Measurements from ENCODE around the gene SNAPIN. TPM values are rescaled to one million over a fixed set of nuclear protein-coding genes. Genes with fewer than 3 reads are reported as not detected.
A peak's percentile ranks its signal among the peaks of the same experiment; 100 is the strongest.

Gene SNAPIN
- total RNA-seq, 1 experiment from 2014 or later: 34.1 TPM

DNA sequence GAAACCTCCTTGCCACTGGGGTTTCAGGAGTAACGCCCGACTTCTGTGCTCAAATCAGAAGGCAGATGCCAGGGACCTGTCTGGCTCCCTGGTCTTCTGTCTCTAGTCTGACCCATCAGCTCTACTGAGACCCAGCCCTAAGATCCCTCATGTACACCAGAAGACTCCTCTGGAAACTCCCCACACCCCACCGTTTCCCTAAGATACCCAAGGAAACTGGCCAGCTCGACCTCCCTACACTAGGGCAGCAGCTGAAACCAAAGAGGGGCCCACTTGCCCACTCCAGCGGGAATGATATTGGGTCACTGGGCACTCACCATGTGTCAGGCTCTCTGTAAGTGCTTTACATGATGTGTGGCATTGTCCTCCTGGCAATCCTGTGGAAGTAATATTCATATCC is 45.1 kb upstream of the SNAPIN start:
- Mint-ChIP-seq H3K4me3 (ENCODE audit: unreplicated experiment) (peak overlapping the region; percentile 74), H3K27ac (ENCODE audit: unreplicated experiment) (peak overlapping the region; percentile 56), H3K4me1 (ENCODE audit: low read depth, unreplicated experiment) (peaks cover 60% of the 10 kb centered on the region), H3K9me3 (ENCODE audit: unreplicated experiment) (no peaks in the 10 kb centered on the region), H3K36me3 (ENCODE audit: insufficient read depth, unreplicated experiment) (peaks cover 83% of the 10 kb centered on the region), H3K27me3 (ENCODE audit: insufficient read depth, unreplicated experiment) (no peaks in the 10 kb centered on the region)
- POLR2A ChIA-PET: interaction anchor here (1.0 to 3.4 kb wide), 7 partner anchors 9 to 88 kb away, joined by 3 to 40 read pairs (median 6); partner anchors contain the start of genes CHTOP and S100A13
- intact Hi-C loops (cut with micrococcal nuclease; ENCODE audit: unreplicated experiment): loop anchor here (2.0 kb wide), 2 partner anchors 13 to 15 kb away; partner anchors contain the start of gene S100A13
- TF ChIP-seq, protein P1, sequence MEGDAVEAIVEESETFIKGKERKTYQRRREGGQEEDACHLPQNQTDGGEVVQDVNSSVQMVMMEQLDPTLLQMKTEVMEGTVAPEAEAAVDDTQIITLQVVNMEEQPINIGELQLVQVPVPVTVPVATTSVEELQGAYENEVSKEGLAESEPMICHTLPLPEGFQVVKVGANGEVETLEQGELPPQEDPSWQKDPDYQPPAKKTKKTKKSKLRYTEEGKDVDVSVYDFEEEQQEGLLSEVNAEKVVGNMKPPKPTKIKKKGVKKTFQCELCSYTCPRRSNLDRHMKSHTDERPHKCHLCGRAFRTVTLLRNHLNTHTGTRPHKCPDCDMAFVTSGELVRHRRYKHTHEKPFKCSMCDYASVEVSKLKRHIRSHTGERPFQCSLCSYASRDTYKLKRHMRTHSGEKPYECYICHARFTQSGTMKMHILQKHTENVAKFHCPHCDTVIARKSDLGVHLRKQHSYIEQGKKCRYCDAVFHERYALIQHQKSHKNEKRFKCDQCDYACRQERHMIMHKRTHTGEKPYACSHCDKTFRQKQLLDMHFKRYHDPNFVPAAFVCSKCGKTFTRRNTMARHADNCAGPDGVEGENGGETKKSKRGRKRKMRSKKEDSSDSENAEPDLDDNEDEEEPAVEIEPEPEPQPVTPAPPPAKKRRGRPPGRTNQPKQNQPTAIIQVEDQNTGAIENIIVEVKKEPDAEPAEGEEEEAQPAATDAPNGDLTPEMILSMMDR (IDR thresholded peaks at IDR 0.05; ENCODE audit: insufficient read depth in 1 of 2, low read depth in 1 of 2, low read length in 1 of 2, severe bottlenecking in 1 of 2, unreplicated experiment in 1 of 2): no peak
- BruUV-seq (replicated peaks): TSS peak; percentile 29
- Histone ChIP-seq H3K36me3 (ENCODE audit: control insufficient read depth, insufficient read depth, low read length) (peaks cover 3% of the 10 kb centered on the region; the same call in 1 of the 2 replicates), H3K9me3 (no peaks in the 10 kb centered on the region), H3K4me1 (peaks cover 58% of the 10 kb centered on the region), H3K27me3 (replicated peaks; ENCODE audit: control insufficient read depth, insufficient read depth, low read length) (no peaks in the 10 kb centered on the region), H3K4me3 (ENCODE audit: low read depth, low read length) (peak overlapping the region; percentile 73)
- no peak for DNase-seq
- CTCF ChIA-PET: interaction anchor here (1.3 to 3.6 kb wide), 6 partner anchors 14 to 102 kb away, joined by 6 to 41 read pairs (median 10); partner anchors contain the start of genes CHTOP and S100A13

DNA sequence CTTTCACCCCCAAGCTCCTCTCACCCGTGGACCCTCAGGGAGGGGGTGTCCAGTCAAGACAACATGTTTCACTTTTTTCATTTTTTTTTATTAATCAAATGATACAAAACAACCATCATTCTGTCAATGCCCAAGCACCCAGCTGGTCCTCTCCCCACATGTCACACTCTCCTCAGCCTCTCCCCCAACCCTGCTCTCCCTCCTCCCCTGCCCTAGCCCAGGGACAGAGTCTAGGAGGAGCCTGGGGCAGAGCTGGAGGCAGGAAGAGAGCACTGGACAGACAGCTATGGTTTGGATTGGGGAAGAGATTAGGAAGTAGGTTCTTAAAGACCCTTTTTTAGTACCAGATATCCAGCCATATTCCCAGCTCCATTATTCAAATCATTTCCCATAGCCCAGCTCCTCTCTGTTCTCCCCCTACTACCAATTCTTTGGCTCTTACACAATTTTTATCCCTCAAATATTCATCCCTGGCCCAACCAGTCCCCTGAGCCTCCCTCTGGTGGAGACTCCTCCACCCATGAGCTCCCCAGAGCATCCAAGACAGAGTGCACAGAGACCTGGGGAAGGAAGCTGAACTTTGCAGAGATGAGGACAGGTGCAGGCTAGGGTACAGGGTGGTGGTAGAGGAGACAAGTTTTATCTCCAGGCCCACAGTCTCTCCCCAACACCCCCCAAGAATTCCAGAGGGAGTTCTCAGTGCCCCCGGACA is 44.2 kb upstream of the SNAPIN start:
- Mint-ChIP-seq H3K27me3 (ENCODE audit: insufficient read depth, unreplicated experiment) (no peaks in the 10 kb centered on the region), H3K27ac (ENCODE audit: unreplicated experiment) (peak overlapping the region; percentile 56), H3K4me1 (ENCODE audit: low read depth, unreplicated experiment) (peaks cover 51% of the 10 kb centered on the region), H3K4me3 (ENCODE audit: unreplicated experiment) (peak overlapping the region; percentile 74), H3K36me3 (ENCODE audit: insufficient read depth, unreplicated experiment) (peaks cover 83% of the 10 kb centered on the region), H3K9me3 (ENCODE audit: unreplicated experiment) (no peaks in the 10 kb centered on the region)
- Histone ChIP-seq H3K4me1 (peaks cover 49% of the 10 kb centered on the region), H3K4me3 (ENCODE audit: low read depth, low read length) (peak overlapping the region; percentile 42; the same call in 1 of the 2 replicates), H3K9me3 (no peaks in the 10 kb centered on the region), H3K27me3 (replicated peaks; ENCODE audit: control insufficient read depth, insufficient read depth, low read length) (no peaks in the 10 kb centered on the region), H3K36me3 (ENCODE audit: control insufficient read depth, insufficient read depth, low read length) (peaks cover 3% of the 10 kb centered on the region; the same call in 1 of the 2 replicates)
- DNase-seq: no peak
- TF ChIP-seq, protein P1 (IDR thresholded peaks at IDR 0.05; ENCODE audit: insufficient read depth in 1 of 2, low read depth in 1 of 2, low read length in 1 of 2, severe bottlenecking in 1 of 2, unreplicated experiment in 1 of 2): no peak
- intact Hi-C loops (cut with micrococcal nuclease; ENCODE audit: unreplicated experiment): no loop called here
- POLR2A ChIA-PET: interaction anchor here (0.8 to 3.4 kb wide), 4 partner anchors 13 to 28 kb away, joined by 3 to 40 read pairs (median 16); partner anchors contain the start of genes CHTOP and S100A13
- CTCF ChIA-PET: interaction anchor here (0.7 to 3.6 kb wide), 8 partner anchors 13 to 104 kb away, joined by 3 to 41 read pairs (median 4); partner anchors contain the start of genes CHTOP and S100A13
- TSS peak; percentile 78 for BruUV-seq (replicated peaks)

DNA sequence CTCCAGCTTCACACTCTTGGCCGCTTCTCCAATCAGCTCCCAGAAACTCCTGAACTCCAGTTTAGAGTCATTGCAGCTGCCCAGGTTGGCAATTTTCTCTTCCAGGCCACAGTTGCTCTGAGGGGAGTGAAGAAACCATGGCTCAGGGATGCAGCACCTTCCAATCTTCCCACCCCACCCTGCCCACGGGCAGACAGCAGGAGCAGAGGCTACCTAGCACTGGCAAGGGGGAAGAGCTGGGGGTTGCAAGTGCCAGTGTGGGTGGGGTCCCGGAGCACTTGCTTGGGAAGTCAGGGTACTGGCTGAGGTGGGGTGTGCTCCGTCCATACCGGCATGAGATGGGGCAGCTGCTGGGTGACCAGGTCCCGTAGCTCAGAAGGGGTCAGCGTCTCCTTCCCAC is 43.6 kb upstream of the SNAPIN start:
- DNase-seq: no peak
- intact Hi-C loops (cut with micrococcal nuclease; ENCODE audit: unreplicated experiment): no loop called here
- CTCF ChIA-PET: interaction anchor here (0.7 to 3.6 kb wide), 6 partner anchors 12 to 104 kb away, joined by 3 to 41 read pairs (median 4); partner anchors contain the start of genes CHTOP and S100A13
- Mint-ChIP-seq H3K36me3 (ENCODE audit: insufficient read depth, unreplicated experiment) (peaks cover 83% of the 10 kb centered on the region), H3K27ac (ENCODE audit: unreplicated experiment) (peak overlapping the region; percentile 56), H3K4me1 (ENCODE audit: low read depth, unreplicated experiment) (peaks cover 45% of the 10 kb centered on the region), H3K27me3 (ENCODE audit: insufficient read depth, unreplicated experiment) (no peaks in the 10 kb centered on the region), H3K4me3 (ENCODE audit: unreplicated experiment) (peak overlapping the region; percentile 74), H3K9me3 (ENCODE audit: unreplicated experiment) (no peaks in the 10 kb centered on the region)
- no TSS peak for BruUV-seq (replicated peaks)
- H3K4me1 ChIP-seq: peaks cover 43% of the 10 kb centered on the region
- POLR2A ChIA-PET: interaction anchor here (0.8 to 3.6 kb wide), 5 partner anchors 12 to 37 kb away, joined by 3 to 40 read pairs (median 25); partner anchors contain the start of genes CHTOP and S100A13
- TF ChIP-seq, protein P1 (IDR thresholded peaks at IDR 0.05; ENCODE audit: insufficient read depth in 1 of 2, low read depth in 1 of 2, low read length in 1 of 2, severe bottlenecking in 1 of 2, unreplicated experiment in 1 of 2): no peak
- peaks cover 3% of the 10 kb centered on the region; the same call in 1 of the 2 replicates for H3K36me3 ChIP-seq (ENCODE audit: control insufficient read depth, insufficient read depth, low read length)
- H3K4me3 ChIP-seq (ENCODE audit: low read depth, low read length): peak overlapping the region; percentile 42
- H3K9me3 ChIP-seq: no peaks in the 10 kb centered on the region
- H3K27me3 ChIP-seq (replicated peaks; ENCODE audit: control insufficient read depth, insufficient read depth, low read length): no peaks in the 10 kb centered on the region
